BJ (cell line): Measurements from ENCODE around the gene SMKR1. TPM values are rescaled to one million over a fixed set of nuclear protein-coding genes. Genes with fewer than 3 reads are reported as not detected.
"Not testable (repeated sequence)": the region's sequence is repeated elsewhere in the genome, so short reads cannot be mapped to it uniquely, and the experiment has no call there.

Experiments
- CTCF ChIA-PET: fragments of 350-600 bp; formaldehyde crosslinking; extraction: SDS; loops from one replicate; lab custom pipeline; 2021; ENCODE audit warnings: antibody characterized with exemption, inconsistent platforms; lab: Yijun Ruan, JAX
- POLR2A ChIA-PET: fragments of 300-600 bp; sonication (Branson Sonifier 250); formaldehyde crosslinking; extraction: SDS; loops from one replicate; lab custom pipeline; 2021; ENCODE audit warnings: antibody characterized with exemption; lab: Charles Lee
- DNase-seq: peaks from one replicate; pipeline ENCODE4 v3.0.0-alpha.2; 2011; ENCODE audit warnings: low read depth
- H3K27me3 ChIP-seq: 2 replicates; pipeline ENCODE4 v1.6.0; 2011; ENCODE audit warnings: low read length; ENCODE audit not compliant: control insufficient read depth, insufficient read depth
- H3K36me3 ChIP-seq: 2 replicates; pipeline ENCODE4 v1.5.1; 2011; ENCODE audit warnings: low read length; ENCODE audit not compliant: control insufficient read depth, insufficient read depth
- H3K4me3 ChIP-seq: 2 replicates; pipeline ENCODE4 v1.5.1; 2011; ENCODE audit warnings: low read depth, mild to moderate bottlenecking, control low read depth, low read length
- polyA plus RNA-seq: library from polyadenylated mRNA; depleted of rRNA; stranded (reverse); fragments of >200 nt; gene quantifications from 2 replicates; pipeline ENCODE4 v1.2.3, GENCODE V29; 2011
- TF ChIP-seq, protein P1 (sequence below): IDR thresholded peaks from 2 replicates; pipeline ENCODE4 v1.5.1; 2011; ENCODE audit warnings: low read depth, mild to moderate bottlenecking, control low read depth, inconsistent platforms, low read length, moderate library complexity; ENCODE audit not compliant: insufficient read depth

Gene SMKR1
- polyA plus RNA-seq, 1 experiment: 0.27 TPM

DNA sequence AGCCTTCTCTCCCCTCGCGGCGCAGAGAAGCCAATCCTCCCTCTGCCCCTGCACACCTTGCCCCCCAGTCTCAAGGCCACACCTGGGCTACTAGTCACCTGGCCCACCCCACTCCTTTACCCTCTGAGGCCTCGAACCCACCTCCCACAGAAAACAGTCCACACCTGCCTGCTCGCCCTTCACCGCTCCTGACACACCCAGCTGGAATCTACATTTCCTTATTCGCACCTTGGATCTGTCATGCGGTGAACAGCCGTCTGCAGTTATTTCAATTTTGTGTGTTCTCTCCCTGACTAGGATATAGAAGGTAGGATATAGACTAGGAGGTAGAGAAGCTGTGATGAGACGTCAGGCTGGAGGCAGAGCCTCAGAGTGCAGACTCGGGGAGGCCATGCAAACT is 29.4 kb downstream of the SMKR1 start:
- H3K36me3 ChIP-seq: no peaks in the 10 kb centered on the region
- ChIA-PET CTCF (interaction anchor here (1.5 kb wide), 1 partner anchor 76 kb away, joined by 3 read pairs; no protein-coding TSS in a partner anchor), POLR2A (no interaction called here)
- TF ChIP-seq, protein P1, sequence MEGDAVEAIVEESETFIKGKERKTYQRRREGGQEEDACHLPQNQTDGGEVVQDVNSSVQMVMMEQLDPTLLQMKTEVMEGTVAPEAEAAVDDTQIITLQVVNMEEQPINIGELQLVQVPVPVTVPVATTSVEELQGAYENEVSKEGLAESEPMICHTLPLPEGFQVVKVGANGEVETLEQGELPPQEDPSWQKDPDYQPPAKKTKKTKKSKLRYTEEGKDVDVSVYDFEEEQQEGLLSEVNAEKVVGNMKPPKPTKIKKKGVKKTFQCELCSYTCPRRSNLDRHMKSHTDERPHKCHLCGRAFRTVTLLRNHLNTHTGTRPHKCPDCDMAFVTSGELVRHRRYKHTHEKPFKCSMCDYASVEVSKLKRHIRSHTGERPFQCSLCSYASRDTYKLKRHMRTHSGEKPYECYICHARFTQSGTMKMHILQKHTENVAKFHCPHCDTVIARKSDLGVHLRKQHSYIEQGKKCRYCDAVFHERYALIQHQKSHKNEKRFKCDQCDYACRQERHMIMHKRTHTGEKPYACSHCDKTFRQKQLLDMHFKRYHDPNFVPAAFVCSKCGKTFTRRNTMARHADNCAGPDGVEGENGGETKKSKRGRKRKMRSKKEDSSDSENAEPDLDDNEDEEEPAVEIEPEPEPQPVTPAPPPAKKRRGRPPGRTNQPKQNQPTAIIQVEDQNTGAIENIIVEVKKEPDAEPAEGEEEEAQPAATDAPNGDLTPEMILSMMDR: no peak
- no peak for DNase-seq
- no peaks in the 10 kb centered on the region; the same call in 1 of the 2 replicates for H3K27me3 ChIP-seq
- H3K4me3 ChIP-seq: no peak overlapping the region

DNA sequence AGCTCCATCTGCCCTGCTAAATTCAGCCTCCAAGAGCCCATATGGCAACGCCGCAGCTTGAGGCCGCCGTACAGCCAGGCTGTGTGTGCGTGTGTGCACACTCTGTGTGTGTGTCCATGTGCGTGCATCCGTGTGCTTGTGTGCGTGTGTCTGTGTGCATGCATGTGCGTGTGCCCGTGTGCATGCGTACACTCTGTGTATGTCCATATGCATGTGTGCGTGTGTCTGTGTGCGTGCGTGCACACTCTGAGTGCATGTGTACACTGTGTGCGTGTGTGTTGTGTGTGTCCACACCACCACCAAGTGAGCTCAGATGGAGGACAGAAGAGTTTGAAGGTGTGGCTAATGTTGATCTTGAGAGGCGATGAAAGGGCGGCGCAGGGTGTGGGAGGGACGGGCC is 30.0 kb downstream of the SMKR1 start:
- Histone ChIP-seq H3K36me3 (no peaks in the 10 kb centered on the region), H3K27me3 (no peaks in the 10 kb centered on the region; the same call in 1 of the 2 replicates), H3K4me3 (no peak overlapping the region)
- ChIA-PET POLR2A (no interaction called here), CTCF (interaction anchor here (1.4 to 1.5 kb wide), 2 partner anchors 26 to 75 kb away, joined by 3 read pairs; no protein-coding TSS in a partner anchor)
- DNase-seq: no peak
- TF ChIP-seq, protein P1: no peak

DNA sequence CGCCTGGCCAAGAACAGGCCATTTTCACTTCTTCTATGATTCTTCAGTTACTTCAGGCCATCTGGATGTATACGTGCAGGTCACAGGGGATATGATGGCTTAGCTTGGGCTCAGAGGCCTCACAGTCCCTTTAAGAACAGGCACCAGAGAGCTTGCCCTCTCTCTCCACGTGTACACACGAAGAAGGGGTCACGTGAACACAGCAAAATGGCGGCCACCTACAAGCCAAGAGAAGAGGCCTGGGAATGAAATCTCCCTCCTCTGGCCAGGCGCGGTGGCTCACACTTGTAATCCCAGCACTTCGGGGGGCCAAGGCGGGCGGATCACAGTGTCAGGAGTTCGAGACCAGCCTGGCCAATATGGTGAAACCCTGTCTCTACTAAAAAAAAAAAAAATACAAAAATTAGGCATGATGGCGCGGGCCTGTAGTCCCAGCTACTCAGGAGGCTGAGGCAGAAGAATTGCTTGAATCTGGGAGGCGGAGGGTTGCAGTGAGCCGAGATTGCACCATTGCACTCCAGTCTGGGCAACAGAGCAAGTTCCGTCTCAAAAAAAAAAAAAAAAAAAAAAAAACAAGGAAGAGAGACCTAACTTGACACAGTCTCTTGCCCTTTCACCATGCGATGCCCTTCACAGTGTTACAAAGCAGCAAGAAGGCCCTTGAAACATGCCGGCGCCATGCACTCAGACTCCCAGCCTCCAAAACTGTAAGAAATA is 32.4 kb downstream of the SMKR1 start:
- H3K36me3 ChIP-seq, H3K4me3 ChIP-seq, CTCF ChIA-PET, H3K27me3 ChIP-seq, DNase-seq, POLR2A ChIA-PET: not testable (repeated sequence)

DNA sequence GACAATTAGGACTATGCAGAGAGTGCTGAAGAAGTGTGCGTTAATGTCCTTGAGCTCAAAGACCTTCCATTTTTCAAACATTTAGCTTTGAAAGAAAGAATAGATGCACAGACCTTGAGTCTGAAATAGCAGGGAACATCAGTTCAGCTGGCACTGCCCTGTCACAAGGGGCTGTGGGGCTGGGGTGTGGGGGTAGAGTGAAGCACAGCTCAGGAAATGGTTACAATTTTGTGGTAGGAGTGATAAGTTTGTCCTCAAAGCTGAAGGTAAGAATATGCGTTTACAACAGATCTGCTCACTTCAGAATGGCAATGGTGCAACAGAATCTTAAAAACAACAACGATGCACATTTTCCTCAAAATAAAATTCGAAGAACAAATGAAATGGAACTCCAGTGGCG is 33.6 kb downstream of the SMKR1 start:
- no peaks in the 10 kb centered on the region for H3K36me3 ChIP-seq
- DNase-seq: no peak
- ChIA-PET CTCF (no interaction called here), POLR2A (no interaction called here)
- no peaks in the 10 kb centered on the region; the same call in 1 of the 2 replicates for H3K27me3 ChIP-seq
- TF ChIP-seq, protein P1: no peak
- H3K4me3 ChIP-seq: no peak overlapping the region

DNA sequence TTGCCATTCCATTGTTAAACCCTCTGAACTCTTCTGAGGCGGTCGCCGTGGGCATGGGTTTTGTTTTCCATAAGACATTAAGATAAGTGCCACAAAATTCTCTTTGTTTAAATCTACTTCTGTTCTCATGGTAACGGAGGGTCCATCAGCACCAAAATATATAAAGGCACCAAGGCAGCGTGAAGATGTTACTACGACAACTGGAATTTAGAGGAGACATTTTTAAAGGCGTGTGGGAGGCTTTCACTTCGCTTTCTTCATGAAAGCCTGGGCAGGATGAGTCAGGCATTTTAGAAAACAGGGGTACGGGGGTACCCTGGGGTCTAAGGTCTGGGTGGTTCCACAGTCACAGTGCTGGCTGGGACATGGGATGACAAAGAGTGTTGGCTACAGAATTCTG is 34.0 kb downstream of the SMKR1 start:
- POLR2A ChIA-PET: no interaction called here
- Histone ChIP-seq H3K4me3 (no peak overlapping the region), H3K27me3 (no peaks in the 10 kb centered on the region; the same call in none of the 2 replicates), H3K36me3 (no peaks in the 10 kb centered on the region)
- TF ChIP-seq, protein P1: no peak
- CTCF ChIA-PET: no interaction called here
- DNase-seq: no peak
